Sigmoid colon (tissue), 4 donors: ENCODE results near the gene PIK3R4.

ENCODE experiments used
- CTCF ChIP-seq, 4 experiments: fragments of 450-650 bp in 3 of 4; fragments of 200-600 bp in 1 of 4; IDR thresholded peaks; one replicate each; pipeline ENCODE4 v1.5.1; 2016 to 2019; ENCODE audit warnings: antibody characterized with exemption in 4 of 4, mild to moderate bottlenecking in 3 of 4, moderate library complexity in 2 of 4
- POLR2A ChIP-seq, 2 donors: fragments of 450-650 bp; IDR thresholded peaks; one replicate each; pipeline ENCODE4 v1.6.1; 2016; ENCODE audit warnings: antibody characterized with exemption in 2 of 2, mild to moderate bottlenecking in 2 of 2, moderate library complexity in 2 of 2
- POLR2AphosphoS5 ChIP-seq, 4 donors: sonication (generic); formaldehyde crosslinking; IDR thresholded peaks; one replicate each; pipeline ENCODE4 v1.6.1; 2017; ENCODE audit warnings: antibody characterized with exemption in 4 of 4

GRCh38 chr3:130654091-130654490 is 92.5 kb downstream of the PIK3R4 start:
- TF ChIP-seq POLR2A (IDR thresholded peaks at IDR 0.05) (no peak), CTCF (IDR thresholded peaks at IDR 0.05) (no peak), POLR2AphosphoS5 (IDR thresholded peaks at IDR 0.05) (no peak)
